GM19025 (cell line): ENCODE measurements around the gene RFC1.
"Not testable (repeated sequence)": the region's sequence is repeated elsewhere in the genome, so short reads cannot be mapped to it uniquely, and the experiment has no call there.

Experiments used
- ATAC-seq: cut with Tn5 transposase; IDR thresholded peaks from one replicate; pipeline ENCODE4 v1.9.1; 2021; ENCODE audit warnings: mild to moderate bottlenecking, low read depth, moderate library complexity; ENCODE audit not compliant: unreplicated experiment

RFC1 gene

GRCh38 chr4:39308611-39309010 is 57.6 kb downstream of the RFC1 start:
- no peak for ATAC-seq

GRCh38 chr4:39305912-39306677 is 60.1 kb downstream of the RFC1 start:
- no peak for ATAC-seq

- no peak for ATAC-seq
These were observed 61.5 kb downstream of the RFC1 start for GRCh38 chr4:39304651-39305050.

DNA sequence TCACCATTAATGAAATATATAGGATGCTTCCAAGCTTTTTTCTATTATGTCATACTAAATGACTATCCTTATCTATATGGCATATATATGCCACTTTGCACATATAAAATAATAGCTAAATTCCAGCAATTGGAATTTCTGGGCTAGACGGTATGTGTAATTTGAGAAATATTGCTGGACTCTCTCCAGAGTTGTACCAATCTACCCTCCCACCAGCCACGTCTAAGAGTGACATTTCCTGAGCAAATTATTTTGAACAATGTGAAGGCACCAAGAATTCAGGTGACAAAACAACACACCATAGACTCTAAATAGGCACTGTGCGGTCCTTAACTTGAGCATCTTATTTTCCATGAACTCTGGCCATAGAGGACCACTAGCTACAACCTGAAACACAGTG is 62.3 kb downstream of the RFC1 start:
- ATAC-seq: no peak

- ATAC-seq: no peak
These were observed 63.3 kb downstream of the RFC1 start for GRCh38 chr4:39302901-39303300.

DNA sequence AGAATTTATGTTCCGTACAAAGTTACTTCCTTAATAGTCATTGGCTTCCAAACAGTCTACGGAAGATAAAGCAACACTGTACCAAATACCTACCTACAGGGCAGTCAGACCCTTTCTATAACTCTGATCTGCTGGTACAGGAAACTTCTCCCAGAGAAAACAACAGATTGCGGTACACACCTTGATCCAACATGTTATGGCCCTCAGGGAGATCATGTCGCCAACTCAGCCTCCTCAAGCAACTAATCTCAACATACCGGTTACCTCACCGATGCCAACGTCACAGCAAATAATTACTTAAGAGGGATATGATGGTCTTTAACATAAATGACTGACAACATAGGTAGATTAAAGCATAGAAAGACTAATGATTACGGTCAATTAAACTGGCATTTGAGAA is 70.4 kb downstream of the RFC1 start:
- no peak for ATAC-seq

DNA sequence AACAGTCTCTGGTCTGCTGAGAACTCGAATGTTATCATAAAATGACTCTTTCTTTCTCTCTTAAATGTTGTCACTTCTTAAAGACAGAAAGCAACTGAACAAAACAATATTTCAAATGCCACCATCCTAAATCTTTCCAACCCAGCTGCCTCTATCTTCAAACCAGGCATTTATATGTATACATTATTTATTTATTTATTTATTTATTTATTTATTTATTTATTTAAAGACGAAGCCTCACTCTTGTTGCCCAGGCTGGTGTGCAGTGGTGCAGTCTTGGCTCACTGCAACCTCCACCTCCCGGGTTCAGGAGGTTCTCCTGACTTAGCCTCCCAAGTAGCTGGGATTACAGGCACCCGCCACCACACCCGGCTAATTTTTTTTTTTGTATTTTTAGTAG is 73.7 kb downstream of the RFC1 start:
- not testable (repeated sequence) for ATAC-seq

DNA sequence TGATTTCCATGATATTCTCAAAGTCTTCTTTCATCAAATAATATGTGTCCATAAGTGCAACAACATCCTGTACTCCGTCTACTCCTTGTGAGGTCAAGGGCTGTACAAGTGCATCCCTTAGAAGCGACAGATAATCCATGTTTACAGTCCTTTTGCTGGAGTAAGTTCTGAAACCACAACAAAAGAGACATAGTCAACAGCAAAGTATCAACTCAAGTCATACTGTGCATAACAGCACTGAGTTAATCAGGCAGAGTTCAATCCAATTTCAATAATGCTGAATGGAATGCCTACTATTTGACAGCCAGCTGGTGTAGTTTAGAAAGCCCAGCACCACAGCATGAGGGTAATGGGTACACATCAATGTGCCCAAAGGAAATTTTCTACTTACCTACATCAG is 74.5 kb downstream of the RFC1 start:
- ATAC-seq: no peak

DNA sequence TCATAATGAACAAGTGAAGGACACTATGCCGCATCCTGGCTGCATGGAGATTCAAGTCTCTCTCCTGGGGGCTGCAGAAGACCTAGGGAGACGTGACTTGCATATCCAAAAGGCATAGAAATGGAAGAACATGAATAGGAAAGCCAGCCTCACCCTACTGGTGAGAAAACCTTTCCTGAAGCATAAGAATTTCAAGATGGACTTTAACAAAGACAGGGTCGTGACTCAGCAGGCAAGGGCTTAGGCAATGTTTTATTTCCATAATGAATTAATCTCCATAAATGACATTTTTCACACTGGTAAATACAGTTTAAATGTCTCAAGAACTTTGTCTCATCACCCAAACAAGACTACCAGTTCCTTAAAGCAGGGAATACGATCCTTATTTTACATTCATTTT is 78.9 kb downstream of the RFC1 start:
- ATAC-seq: no peak

DNA sequence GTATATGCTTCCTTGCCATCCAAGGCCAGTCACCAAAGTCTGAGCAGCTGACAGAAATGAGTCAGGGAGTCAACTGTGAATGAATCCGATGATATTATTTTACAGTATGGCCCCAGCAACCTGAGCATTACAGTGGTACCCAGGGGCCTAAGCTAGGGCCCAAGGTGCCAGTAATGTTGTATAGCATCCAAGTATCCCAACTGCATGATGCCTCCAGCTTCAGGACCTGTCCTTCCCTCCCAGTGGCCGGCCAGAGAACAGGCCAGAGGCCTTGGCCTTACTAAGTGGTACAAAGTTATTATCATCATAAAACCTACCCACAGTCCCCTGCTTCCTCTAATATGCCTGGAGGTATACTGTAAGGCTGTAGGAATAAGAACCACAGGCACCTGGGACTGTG is 79.9 kb downstream of the RFC1 start:
- no peak for ATAC-seq

DNA sequence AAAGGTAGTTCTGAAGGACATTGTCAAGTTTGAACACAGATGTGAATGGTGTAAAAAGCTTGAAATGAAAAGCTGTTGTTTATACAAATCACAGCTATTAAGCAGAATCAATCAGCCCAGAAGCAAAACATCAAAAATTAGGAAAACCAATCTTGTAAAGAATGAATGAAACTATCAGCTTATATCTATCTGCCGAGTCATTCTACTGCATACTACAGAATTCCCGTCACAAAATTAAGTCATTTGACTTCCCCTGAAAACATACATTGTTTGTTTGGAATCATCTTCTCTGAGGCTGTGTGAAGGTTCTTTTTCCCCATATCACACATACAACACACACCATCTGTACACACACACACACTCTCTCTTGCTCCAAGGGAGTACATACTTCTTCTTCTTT is 80.3 kb downstream of the RFC1 start:
- no peak for ATAC-seq

- no peak for ATAC-seq
These were observed 80.9 kb downstream of the RFC1 start for GRCh38 chr4:39285111-39285795.

- ATAC-seq: no peak
These were observed 85.4 kb downstream of the RFC1 start for GRCh38 chr4:39280770-39281169.

DNA sequence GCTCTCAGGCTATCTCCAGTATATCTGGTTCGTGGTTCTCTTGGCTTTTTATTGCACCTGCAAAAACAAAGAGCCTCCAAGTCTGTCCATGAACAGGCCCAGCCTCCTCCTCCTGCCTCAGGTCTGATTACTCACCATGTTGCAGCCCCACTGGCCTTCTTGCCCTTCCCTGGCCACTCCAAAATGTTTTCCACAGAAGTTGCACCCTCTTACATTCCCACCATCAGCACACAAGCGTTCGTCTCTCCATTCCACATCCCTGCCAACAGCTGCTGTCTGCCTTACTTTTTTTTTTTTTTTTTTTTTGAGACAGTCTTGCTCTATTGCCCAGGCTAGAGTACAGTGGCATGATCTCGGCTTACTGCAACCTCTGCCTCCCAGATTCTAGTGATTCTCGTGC is 86.7 kb downstream of the RFC1 start:
- no peak for ATAC-seq

DNA sequence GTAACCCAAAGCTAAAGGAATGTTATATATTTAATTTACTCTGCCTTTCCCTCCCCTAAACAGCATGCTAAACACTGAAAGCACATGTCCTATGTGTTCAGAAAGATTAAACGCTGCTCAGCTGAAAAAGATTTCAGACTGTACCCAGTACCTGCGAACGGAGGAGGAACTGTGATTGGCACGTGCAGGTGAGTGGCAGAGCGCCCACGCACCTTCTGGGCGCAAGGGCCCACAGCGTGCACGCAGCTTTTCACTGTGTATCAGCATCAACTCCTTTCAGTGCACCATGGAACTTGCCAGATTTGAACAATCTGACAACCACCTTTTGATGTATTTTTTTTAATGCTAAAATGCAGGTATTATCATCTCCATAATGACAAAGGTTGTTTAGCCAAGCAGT is 87.7 kb downstream of the RFC1 start:
- ATAC-seq: no peak

GRCh38 chr4:39277661-39278060 is 88.5 kb downstream of the RFC1 start:
- not testable (repeated sequence) for ATAC-seq

- ATAC-seq: no peak
These were observed 91.7 kb downstream of the RFC1 start for GRCh38 chr4:39274503-39274902.

GRCh38 chr4:39263895-39264294 is 102.3 kb downstream of the RFC1 start:
- no peak for ATAC-seq

DNA sequence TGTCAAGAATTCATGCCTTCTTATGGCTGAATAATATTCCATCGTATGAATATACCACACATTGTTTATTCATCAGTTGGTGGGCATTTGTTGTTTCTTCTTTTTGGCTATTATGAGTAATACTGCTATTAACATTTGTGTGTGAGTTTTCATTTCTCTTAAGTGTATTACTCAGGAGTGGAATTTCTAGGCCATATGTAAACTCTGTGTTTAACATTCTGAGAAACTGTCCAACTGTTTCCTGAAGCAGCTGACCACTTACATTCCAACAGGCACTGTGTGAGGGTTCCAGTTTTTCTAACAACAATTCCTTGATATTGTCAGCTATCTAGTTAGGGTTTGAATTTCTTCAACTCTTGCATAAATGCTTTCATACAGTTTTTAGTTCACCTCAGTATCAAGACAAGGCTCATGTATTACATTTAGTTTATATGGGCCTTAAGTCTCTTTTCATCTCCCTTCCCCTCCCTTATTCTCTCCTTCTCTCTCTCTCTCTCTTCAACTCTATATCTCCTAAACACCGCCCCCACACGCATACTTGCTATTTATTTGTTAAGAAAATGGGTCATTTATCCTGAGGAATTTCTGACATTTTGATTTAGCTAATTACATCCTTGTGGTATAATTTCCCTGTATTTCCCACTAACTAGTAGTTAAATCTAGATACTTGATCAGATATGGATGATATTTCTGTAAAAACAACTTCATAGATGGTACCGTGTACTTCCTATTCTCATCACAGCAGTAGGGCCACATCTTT is 106.4 kb downstream of the RFC1 start:
- no peak for ATAC-seq

- ATAC-seq: no peak
These were observed 109.7 kb downstream of the RFC1 start for GRCh38 chr4:39256436-39256835.

DNA sequence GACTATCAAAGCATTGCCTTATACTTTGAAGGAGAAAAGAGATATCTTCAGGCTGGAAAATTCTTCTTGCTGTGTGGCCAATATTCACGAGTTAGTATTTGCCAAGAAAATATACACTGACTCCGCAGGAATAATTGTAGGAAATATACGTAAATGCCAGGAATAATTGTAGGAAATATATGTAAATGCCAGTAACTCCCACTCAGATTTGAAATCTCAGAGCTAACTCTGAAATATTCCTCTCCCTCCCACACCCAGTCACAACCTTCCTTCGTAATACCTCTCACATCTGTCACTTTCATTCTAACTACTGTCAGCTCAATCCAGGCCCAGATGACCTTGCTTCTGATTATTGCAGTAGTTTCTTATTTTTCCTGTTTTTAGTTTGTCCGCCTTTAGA is 110.3 kb downstream of the RFC1 start:
- ATAC-seq: no peak

- no peak for ATAC-seq
These were observed 110.9 kb downstream of the RFC1 start for GRCh38 chr4:39255266-39255665.
